Uterus (tissue), 4 donors: Measurements from ENCODE around the gene EP400. TPM values are rescaled to one million over a fixed set of nuclear protein-coding genes. Genes with fewer than 3 reads are reported as not detected.

Experiments
- DNase-seq, 2 donors: peaks; one replicate each; pipeline ENCODE4 v3.0.0-alpha.2; 2019 to 2020
- H3K27ac ChIP-seq, 2 donors: fragments of 200-600 bp; sonication (generic); 1 replicate in 1 of 2; 2 replicates in 1 of 2; pipeline ENCODE4 v1.5.1; 2016 to 2018
- H3K27me3 ChIP-seq, 2 donors: fragments of 200-600 bp; sonication (generic); one replicate each; pipeline ENCODE4 v1.5.1; 2018 to 2019; ENCODE audit warnings: control low read depth in 1 of 2
- H3K36me3 ChIP-seq, 2 donors: fragments of 200-600 bp; sonication (generic); one replicate each; pipeline ENCODE4 v1.5.1; 2019; ENCODE audit warnings: control low read depth in 1 of 2
- H3K4me1 ChIP-seq, 2 donors: fragments of 200-600 bp; sonication (generic); one replicate each; pipeline ENCODE4 v1.5.1; 2018 to 2019; ENCODE audit warnings: control low read depth in 1 of 2
- H3K4me3 ChIP-seq, 2 donors: fragments of 200-600 bp; sonication (generic); 1 replicate in 1 of 2; 2 replicates in 1 of 2; pipeline ENCODE4 v1.5.1; 2018 to 2019; ENCODE audit warnings: mild to moderate bottlenecking in 1 of 2
- H3K9me3 ChIP-seq, 2 donors: fragments of 200-600 bp; sonication (generic); one replicate each; pipeline ENCODE4 v1.5.1; 2019; ENCODE audit warnings: control low read depth in 1 of 2
- POLR2A ChIP-seq, 2 donors: fragments of 450-650 bp; IDR thresholded peaks; one replicate each; pipeline ENCODE4 v1.6.1; 2016; ENCODE audit warnings: antibody characterized with exemption in 2 of 2, mild to moderate bottlenecking in 1 of 2, moderate library complexity in 1 of 2
- intact Hi-C: fragments of 100-400 bp; cut with DNase I; formaldehyde crosslinking; loops from one replicate; pipeline ENCODE4 v1.15.1; 2023; ENCODE audit warnings: low total_unique reads
- total RNA-seq, 4 donors: library from RNA; depleted of rRNA in 3 of 4; stranded (reverse); fragments of >200 nt in 3 of 4; gene quantifications; one replicate each; pipeline versions ENCODE4 v1.1.0 to v1.2.4, GENCODE V29; 2014 to 2023
- TF ChIP-seq, protein P1 (sequence below), 4 experiments: fragments of 200-600 bp in 2 of 4; fragments of 450-650 bp in 2 of 4; sonication (generic) in 2 of 4; IDR thresholded peaks; one replicate each; pipeline ENCODE4 v1.5.1; 2016 to 2019; ENCODE audit warnings: antibody characterized with exemption in 4 of 4, mild to moderate bottlenecking in 2 of 4, moderate library complexity in 1 of 4
- donor health status: DM: yes; HTN: yes; CAD: no.

Gene EP400
- total RNA-seq, 4 donors from 2014 or later, result 11.8 to 70.6 (median 28.2) TPM

DNA sequence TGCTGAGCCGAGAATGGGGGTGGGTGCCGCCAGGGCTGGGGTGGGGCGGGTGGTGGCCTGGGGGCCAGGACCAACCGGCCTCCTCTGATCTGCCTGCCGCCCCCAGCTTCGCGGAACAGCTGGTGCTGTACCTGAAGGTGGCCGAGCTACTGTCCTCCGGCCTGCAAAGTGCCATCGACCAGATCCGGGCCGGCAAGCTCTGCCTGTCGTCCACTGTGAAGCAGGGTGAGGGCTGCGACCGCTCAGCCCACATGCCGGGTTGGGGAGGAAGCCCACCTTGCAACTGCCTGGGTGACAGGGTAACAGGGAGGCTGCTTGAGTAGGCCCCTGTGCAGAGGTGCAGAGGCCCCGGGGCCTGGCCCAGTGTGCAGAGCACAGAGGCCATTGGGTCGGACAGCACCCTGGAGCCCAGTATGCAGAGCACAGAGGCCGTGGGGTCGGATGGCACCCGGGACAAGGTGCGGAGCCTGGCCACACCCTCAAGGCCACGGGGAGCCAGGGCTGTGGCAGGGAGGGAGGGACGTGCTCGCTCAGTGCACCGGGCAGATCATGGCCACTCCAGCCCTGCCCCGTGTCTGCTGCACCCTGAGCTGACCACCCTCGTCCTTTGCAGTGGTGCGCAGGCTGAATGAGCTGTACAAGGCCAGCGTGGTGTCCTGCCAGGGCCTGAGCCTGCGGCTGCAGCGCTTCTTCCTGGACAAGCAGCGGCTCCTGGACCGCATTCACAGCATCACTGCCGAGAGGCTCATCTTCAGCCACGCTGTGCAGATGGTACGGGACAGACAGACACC is 30.2 kb upstream of the EP400 start:
- H3K4me1 ChIP-seq, result no peaks in the 10 kb centered on the region
- no peak overlapping the region for H3K27ac ChIP-seq
- TF ChIP-seq, protein P1, sequence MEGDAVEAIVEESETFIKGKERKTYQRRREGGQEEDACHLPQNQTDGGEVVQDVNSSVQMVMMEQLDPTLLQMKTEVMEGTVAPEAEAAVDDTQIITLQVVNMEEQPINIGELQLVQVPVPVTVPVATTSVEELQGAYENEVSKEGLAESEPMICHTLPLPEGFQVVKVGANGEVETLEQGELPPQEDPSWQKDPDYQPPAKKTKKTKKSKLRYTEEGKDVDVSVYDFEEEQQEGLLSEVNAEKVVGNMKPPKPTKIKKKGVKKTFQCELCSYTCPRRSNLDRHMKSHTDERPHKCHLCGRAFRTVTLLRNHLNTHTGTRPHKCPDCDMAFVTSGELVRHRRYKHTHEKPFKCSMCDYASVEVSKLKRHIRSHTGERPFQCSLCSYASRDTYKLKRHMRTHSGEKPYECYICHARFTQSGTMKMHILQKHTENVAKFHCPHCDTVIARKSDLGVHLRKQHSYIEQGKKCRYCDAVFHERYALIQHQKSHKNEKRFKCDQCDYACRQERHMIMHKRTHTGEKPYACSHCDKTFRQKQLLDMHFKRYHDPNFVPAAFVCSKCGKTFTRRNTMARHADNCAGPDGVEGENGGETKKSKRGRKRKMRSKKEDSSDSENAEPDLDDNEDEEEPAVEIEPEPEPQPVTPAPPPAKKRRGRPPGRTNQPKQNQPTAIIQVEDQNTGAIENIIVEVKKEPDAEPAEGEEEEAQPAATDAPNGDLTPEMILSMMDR (IDR thresholded peaks at IDR 0.05), result no peak
- TF ChIP-seq POLR2A (IDR thresholded peaks at IDR 0.05), result no peak
- H3K9me3 ChIP-seq, result no peaks in the 10 kb centered on the region
- H3K36me3 ChIP-seq, result no peaks in the 10 kb centered on the region
- intact Hi-C loops, result no loop called here
- no peak overlapping the region for H3K4me3 ChIP-seq
- H3K27me3 ChIP-seq, result no peaks in the 10 kb centered on the region
- DNase-seq, result no peak

DNA sequence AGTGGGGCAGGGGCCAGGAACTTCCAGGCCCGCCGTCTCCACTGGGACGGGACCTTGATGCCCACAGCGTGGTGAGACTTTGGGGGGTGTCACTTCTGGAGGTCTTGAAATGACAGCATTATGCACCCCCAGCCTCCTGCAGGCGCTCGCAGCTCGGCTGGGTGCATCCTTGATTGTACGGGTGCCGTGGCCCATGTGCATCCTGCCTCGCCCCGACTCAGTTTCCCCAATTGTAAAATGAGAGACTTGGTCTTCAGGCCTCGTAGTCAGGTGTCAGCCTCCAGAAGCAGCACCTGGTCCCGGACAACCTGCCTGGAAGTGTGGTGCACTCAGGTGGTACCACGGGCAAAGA is 29.6 kb upstream of the EP400 start:
- Histone ChIP-seq H3K36me3 (no peaks in the 10 kb centered on the region), H3K4me3 (no peak overlapping the region), H3K9me3 (no peaks in the 10 kb centered on the region), H3K27me3 (no peaks in the 10 kb centered on the region), H3K27ac (no peak overlapping the region), H3K4me1 (no peaks in the 10 kb centered on the region)
- TF ChIP-seq, protein P1 (IDR thresholded peaks at IDR 0.05), result no peak
- TF ChIP-seq POLR2A (IDR thresholded peaks at IDR 0.05), result no peak
- intact Hi-C loops, result no loop called here
- DNase-seq, result no peak

DNA sequence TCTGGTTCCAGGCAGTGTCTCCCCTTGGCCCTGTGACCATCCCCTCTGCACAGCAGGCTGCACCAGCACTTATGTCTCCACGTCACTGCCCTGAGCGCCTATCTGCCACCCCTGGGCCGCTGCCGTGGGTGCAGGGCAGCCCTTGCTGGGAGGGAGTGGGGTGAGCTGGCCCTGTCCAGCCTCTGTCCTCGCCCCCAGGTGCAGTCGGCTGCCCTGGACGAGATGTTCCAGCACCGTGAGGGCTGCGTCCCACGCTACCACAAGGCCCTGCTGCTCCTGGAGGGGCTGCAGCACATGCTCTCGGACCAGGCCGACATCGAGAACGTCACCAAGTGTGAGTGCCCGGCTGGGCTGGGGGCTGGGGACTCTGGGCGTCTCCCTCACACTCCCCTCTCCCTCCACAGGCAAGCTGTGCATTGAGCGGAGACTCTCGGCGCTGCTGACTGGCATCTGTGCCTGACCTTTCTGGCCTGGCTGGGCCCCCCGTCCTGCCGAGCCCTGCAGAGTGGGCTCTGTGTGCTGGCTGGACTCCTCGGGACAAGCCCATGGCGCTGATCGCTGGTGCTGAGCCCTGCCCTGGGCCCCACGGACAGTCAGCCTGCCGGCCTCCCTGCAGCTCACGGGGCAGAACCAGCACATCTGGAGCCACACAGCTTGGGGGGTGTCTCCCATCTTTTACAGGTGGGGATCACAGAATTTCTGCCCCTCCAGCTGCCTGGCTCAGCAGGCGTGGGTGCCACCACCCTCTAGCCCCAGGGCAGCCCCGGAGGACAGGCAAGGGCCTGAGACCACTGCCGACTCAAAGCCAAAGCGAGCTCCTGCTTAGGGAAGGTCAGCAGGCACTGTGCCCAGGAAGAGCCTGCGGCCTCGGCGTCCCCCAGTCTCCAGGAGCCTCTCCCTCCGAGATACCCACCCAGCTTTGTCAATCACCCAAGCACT is 28.6 kb upstream of the EP400 start:
- Histone ChIP-seq H3K27ac (no peak overlapping the region), H3K9me3 (no peaks in the 10 kb centered on the region), H3K27me3 (no peaks in the 10 kb centered on the region), H3K4me1 (no peaks in the 10 kb centered on the region), H3K36me3 (no peaks in the 10 kb centered on the region), H3K4me3 (no peak overlapping the region)
- TF ChIP-seq, protein P1 (IDR thresholded peaks at IDR 0.05), result no peak
- no peak for TF ChIP-seq POLR2A (IDR thresholded peaks at IDR 0.05)
- intact Hi-C loops, result no loop called here
- no peak for DNase-seq

DNA sequence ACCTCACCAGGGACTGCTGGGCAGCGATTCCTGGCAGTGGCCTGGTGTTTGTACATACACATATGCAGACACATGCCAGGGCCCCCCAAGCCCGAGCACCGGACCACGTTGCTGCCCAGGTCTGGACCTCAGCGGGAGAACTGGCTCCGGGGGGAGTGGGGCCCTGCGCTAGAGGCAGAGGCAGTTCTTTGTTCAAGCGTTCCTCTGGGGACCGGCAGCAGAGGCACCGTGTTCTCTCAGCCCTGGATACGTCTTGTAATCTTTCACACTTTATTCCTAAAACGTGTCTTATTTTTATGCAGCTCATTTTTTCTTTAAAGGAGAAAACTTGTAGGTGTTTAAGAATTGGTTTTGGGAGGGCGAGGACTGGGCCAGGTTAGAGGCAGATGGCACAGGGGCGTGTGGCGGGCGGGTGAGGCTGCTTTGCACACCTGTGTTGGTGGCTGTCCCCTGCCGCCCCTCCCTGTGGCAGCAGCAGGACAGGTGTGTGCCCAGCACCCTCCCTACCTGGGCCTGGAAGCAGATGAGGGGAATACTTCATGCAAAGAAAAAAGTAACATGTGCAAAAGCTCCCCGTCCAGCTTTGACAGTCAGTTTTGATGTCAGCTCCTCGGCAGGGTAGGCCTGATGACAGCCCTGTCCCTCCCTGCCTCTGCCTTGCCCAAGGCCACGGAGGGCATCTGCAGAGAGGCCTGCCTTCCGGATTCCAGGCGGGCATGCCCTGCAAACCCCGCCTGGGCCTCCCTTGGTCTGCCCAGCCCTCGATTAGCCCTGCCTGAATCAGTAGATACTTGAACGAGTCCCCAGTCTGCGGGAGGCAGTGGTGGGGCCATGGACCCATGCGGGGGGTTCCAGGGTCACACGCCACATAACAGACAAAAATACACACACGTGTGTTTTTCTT is 27.6 kb upstream of the EP400 start:
- Histone ChIP-seq H3K4me3 (no peak overlapping the region), H3K4me1 (no peaks in the 10 kb centered on the region), H3K36me3 (no peaks in the 10 kb centered on the region), H3K9me3 (no peaks in the 10 kb centered on the region), H3K27ac (no peak overlapping the region), H3K27me3 (no peaks in the 10 kb centered on the region)
- no peak for DNase-seq
- intact Hi-C loops, result no loop called here
- TF ChIP-seq POLR2A (IDR thresholded peaks at IDR 0.05), result no peak
- TF ChIP-seq, protein P1 (IDR thresholded peaks at IDR 0.05), result no peak
